ENCODE data around the gene FIGN.

The FIGN gene

GRCh38 chr2:163641986-163642385, 93.8 kb downstream of the FIGN start:
- TF ChIP-seq, protein P1, sequence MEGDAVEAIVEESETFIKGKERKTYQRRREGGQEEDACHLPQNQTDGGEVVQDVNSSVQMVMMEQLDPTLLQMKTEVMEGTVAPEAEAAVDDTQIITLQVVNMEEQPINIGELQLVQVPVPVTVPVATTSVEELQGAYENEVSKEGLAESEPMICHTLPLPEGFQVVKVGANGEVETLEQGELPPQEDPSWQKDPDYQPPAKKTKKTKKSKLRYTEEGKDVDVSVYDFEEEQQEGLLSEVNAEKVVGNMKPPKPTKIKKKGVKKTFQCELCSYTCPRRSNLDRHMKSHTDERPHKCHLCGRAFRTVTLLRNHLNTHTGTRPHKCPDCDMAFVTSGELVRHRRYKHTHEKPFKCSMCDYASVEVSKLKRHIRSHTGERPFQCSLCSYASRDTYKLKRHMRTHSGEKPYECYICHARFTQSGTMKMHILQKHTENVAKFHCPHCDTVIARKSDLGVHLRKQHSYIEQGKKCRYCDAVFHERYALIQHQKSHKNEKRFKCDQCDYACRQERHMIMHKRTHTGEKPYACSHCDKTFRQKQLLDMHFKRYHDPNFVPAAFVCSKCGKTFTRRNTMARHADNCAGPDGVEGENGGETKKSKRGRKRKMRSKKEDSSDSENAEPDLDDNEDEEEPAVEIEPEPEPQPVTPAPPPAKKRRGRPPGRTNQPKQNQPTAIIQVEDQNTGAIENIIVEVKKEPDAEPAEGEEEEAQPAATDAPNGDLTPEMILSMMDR (IDR thresholded peaks at IDR 0.05; ENCODE audit: low read depth, low read length) = no peak
- H3K4me3 ChIP-seq (ENCODE audit: low read depth, low read length) = no peak overlapping the region

GRCh38 chr2:163640542-163641193, 95.1 kb downstream of the FIGN start:
- no peak overlapping the region for H3K4me3 ChIP-seq (ENCODE audit: low read depth, low read length)
- TF ChIP-seq, protein P1 (IDR thresholded peaks at IDR 0.05; ENCODE audit: low read depth, low read length) = no peak

DNA sequence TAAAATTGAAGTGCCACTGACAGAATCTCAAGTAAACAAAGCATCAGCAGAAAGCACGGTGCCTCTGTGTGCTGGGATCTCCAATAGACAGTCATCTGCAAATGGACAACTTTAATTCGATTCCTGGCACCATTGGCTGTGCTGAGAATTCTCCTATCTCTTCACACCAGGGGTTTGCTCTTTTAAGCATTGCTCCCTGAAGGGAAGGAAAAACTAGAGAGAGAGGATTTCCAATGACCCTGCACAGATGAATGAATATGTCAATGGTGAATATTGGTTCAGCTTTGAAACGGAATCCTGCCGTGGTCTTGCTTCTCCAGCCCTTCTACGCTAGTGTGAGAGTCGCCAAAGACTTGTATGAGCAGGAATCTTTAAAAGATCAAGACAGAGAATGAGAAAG, 97.9 kb downstream of the FIGN start:
- TF ChIP-seq, protein P1 (IDR thresholded peaks at IDR 0.05; ENCODE audit: low read depth, low read length) = no peak
- no peak overlapping the region for H3K4me3 ChIP-seq (ENCODE audit: low read depth, low read length)

DNA sequence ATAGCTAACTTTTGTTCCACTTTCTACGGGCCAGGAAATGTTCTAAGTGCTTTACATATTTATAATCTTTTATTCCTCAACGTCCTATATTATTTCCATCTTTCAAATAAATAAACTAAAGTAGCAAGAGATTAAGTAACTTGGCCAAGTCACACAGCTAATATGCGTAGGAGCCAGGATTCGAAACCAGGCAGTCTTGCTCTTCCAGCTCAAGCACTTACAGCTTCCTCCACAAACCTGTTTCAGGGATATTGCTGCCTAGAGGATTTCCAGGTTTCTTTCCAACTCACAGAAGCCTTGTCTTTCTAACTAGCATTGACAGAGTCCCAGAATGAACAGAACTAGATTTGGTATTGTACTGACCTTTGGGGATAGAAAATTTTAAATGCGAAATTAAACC, 102.5 kb downstream of the FIGN start:
- TF ChIP-seq, protein P1 (IDR thresholded peaks at IDR 0.05; ENCODE audit: low read depth, low read length) = no peak
- no peak overlapping the region for H3K4me3 ChIP-seq (ENCODE audit: low read depth, low read length)

DNA sequence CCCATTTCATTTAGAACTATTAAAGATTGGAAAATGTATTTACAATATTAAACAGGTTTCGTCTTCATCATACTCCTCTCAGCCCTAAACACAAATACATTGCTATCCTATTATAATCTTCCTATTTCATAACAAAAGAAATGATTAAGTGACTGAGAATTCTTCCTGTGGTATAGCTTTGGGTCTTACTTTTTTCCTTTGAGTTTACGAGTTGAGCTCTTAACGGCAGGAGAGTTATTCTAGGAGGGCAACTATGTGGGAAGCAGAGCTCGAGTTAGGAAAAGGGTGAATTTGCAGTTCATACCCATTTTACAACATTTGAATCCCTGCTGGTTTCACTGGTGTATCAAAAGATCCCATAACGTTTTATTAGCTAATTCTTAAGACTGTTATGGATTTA, 105.0 kb downstream of the FIGN start:
- H3K4me3 ChIP-seq (ENCODE audit: low read depth, low read length) = no peak overlapping the region
- TF ChIP-seq, protein P1 (IDR thresholded peaks at IDR 0.05; ENCODE audit: low read depth, low read length) = no peak

DNA sequence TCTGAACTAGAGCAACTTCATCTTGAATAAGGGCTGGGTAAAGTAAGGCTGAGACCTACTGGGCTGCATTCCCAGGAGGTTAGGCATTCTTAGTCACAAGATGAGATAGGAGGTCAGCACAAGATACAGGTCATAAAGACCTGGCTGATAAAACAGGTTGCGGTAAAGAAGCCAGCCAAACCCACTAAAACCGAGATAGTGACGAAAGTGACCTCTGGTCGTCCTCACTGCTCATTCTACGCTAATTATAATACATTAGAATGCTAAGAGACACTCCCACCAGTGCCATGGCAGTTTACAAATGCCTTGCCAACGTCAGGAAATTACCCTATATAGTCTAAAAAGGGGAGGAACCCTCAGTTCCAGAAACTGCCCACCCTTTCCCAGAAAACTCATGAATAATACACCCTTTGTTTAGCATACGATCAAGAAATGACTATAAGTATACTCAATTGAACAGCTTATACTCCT, 109.1 kb downstream of the FIGN start:
- TF ChIP-seq, protein P1 (IDR thresholded peaks at IDR 0.05; ENCODE audit: low read depth, low read length) = no peak

GRCh38 chr2:163626208-163626607, 109.6 kb downstream of the FIGN start:
- TF ChIP-seq, protein P1 (IDR thresholded peaks at IDR 0.05; ENCODE audit: low read depth, low read length) = no peak
- no peak overlapping the region for H3K4me3 ChIP-seq (ENCODE audit: low read depth, low read length)

More for the DNA sequence above, 109.1 kb downstream of the FIGN start:
- H3K4me3 ChIP-seq (ENCODE audit: low read depth, low read length) = no peak overlapping the region

Data from WI38 (cell line).